ENCODE measurements around the gene ZSWIM6. TPM values are rescaled to one million over a fixed set of nuclear protein-coding genes. Genes with fewer than 3 reads are reported as not detected.

ZSWIM6 gene
- total and polyA plus RNA-seq, 4 donors, result 5.9 to 21.6 (median 13.3) TPM

GRCh38 chr5:61474746-61475145 lies 142.7 kb downstream of the ZSWIM6 start:
- Histone ChIP-seq H3K9ac (ENCODE audit: insufficient read depth in 1 of 2, low read length in 2 of 2) (peak overlapping the region in 1 of 2 donors; percentile 4), H3K9me3 (ENCODE audit: control insufficient read depth in 4 of 4, insufficient read depth in 3 of 4, low read length in 3 of 4) (no peaks in the 10 kb centered on the region), H3K27me3 (ENCODE audit: control insufficient read depth in 3 of 3, insufficient read depth in 3 of 3, low read length in 2 of 3) (no peaks in the 10 kb centered on the region), H3K4me3 (no peak overlapping the region), H3K36me3 (ENCODE audit: control insufficient read depth in 4 of 4, insufficient read depth in 4 of 4, low read length in 4 of 4) (peaks cover 0 to 16% (median 7%) of the 10 kb centered on the region in 4 donors), H3K27ac (ENCODE audit: low read depth in 1 of 2, low read length in 1 of 2) (no peak overlapping the region), H3K4me1 (ENCODE audit: control insufficient read depth in 5 of 5, insufficient read depth in 5 of 5, low read length in 5 of 5) (peaks cover 0 to 8% (median 2%) of the 10 kb centered on the region in 5 donors)
- no peak for DNase-seq
- TF ChIP-seq CTCF (IDR thresholded peaks at IDR 0.05; ENCODE audit: control extremely low read depth, extremely low read depth), result no peak
- no peak for ATAC-seq (ENCODE audit: insufficient read depth, low FRiP score)
- WGBS, 2 donors, result 71 to 90% methylated on average over 4 of the region's 4 CpGs

DNA sequence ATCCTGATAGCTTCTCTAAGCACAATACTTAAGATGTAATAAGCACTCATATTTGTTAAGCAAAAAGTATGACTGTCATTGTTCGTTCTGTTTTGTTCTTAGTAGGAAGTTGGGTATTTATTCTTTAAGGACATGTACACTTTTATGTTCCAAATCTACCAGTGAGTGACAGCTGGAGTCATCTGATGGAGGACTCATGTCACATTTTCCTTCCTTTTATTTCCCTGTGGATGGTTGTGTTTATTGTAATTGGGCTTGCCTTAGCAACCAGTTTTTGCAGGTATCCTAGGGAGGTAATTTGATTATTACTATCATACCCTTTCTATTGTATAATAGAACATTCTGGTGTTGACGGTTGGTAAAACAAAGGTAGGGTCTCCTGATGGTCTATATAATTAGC lies 145.7 kb downstream of the ZSWIM6 start:
- no peak for TF ChIP-seq CTCF (IDR thresholded peaks at IDR 0.05; ENCODE audit: control extremely low read depth, extremely low read depth)
- 49 to 53% methylated on average over 2 of the region's 2 CpGs for WGBS, 2 donors
- Histone ChIP-seq H3K4me1 (ENCODE audit: control insufficient read depth in 5 of 5, insufficient read depth in 5 of 5, low read length in 5 of 5) (peaks cover 0 to 8% (median 2%) of the 10 kb centered on the region in 5 donors), H3K36me3 (ENCODE audit: control insufficient read depth in 4 of 4, insufficient read depth in 4 of 4, low read length in 4 of 4) (peaks cover 0 to 22% (median 6%) of the 10 kb centered on the region in 4 donors), H3K9me3 (ENCODE audit: control insufficient read depth in 4 of 4, insufficient read depth in 3 of 4, low read length in 3 of 4) (no peaks in the 10 kb centered on the region), H3K27me3 (ENCODE audit: control insufficient read depth in 3 of 3, insufficient read depth in 3 of 3, low read length in 2 of 3) (no peaks in the 10 kb centered on the region), H3K27ac (ENCODE audit: low read depth in 1 of 2, low read length in 1 of 2) (no peak overlapping the region), H3K4me3 (no peak overlapping the region), H3K9ac (ENCODE audit: insufficient read depth in 1 of 2, low read length in 2 of 2) (no peak overlapping the region)
- ATAC-seq (ENCODE audit: insufficient read depth, low FRiP score), result no peak
- DNase-seq, result no peak

- ATAC-seq (ENCODE audit: insufficient read depth, low FRiP score) (no peak), DNase-seq (no peak)
- Histone ChIP-seq H3K9me3 (ENCODE audit: control insufficient read depth in 4 of 4, insufficient read depth in 3 of 4, low read length in 3 of 4) (no peaks in the 10 kb centered on the region), H3K9ac (ENCODE audit: insufficient read depth in 1 of 2, low read length in 2 of 2) (no peak overlapping the region), H3K27ac (ENCODE audit: low read depth in 1 of 2, low read length in 1 of 2) (no peak overlapping the region), H3K4me1 (ENCODE audit: control insufficient read depth in 5 of 5, insufficient read depth in 5 of 5, low read length in 5 of 5) (peaks cover 0 to 8% (median 2%) of the 10 kb centered on the region in 5 donors), H3K36me3 (ENCODE audit: control insufficient read depth in 4 of 4, insufficient read depth in 4 of 4, low read length in 4 of 4) (peaks cover 0 to 16% (median 7%) of the 10 kb centered on the region in 4 donors), H3K4me3 (no peak overlapping the region), H3K27me3 (ENCODE audit: control insufficient read depth in 3 of 3, insufficient read depth in 3 of 3, low read length in 2 of 3) (no peaks in the 10 kb centered on the region)
- no peak for TF ChIP-seq CTCF (IDR thresholded peaks at IDR 0.05; ENCODE audit: control extremely low read depth, extremely low read depth)
- 73 to 78% methylated on average over 4 of the region's 4 CpGs for WGBS, 2 donors
Observed at GRCh38 chr5:61479850-61480614, 148.0 kb downstream of the ZSWIM6 start.

Data from lung (tissue), 12 donors.